Mesenchymal stem cell (in vitro differentiated cells and primary cell): Measurements from ENCODE around the gene RP9.

ENCODE experiments used
- DNase-seq: peaks from one replicate; pipeline ENCODE4 v3.0.0-alpha.2; 2013
- H2AFZ ChIP-seq: one replicate; pipeline ENCODE4 v1.6.1; 2013; ENCODE audit warnings: low read depth, mild to moderate bottlenecking, control low read depth, inconsistent platforms, low read length, moderate library complexity
- H2AK5ac ChIP-seq: 2 replicates; pipeline ENCODE4 v1.6.1; 2013; ENCODE audit warnings: low read length, moderate library complexity, mild to moderate bottlenecking, inconsistent platforms; ENCODE audit not compliant: severe bottlenecking
- H2BK120ac ChIP-seq: one replicate; pipeline ENCODE4 v1.6.1; 2013; ENCODE audit warnings: low read depth, mild to moderate bottlenecking, inconsistent platforms, low read length, moderate library complexity
- H2BK12ac ChIP-seq, 2 experiments: one replicate each; pipeline ENCODE4 v1.6.1; 2013; ENCODE audit warnings: inconsistent platforms in 2 of 2, low read length in 2 of 2, mild to moderate bottlenecking in 2 of 2, moderate library complexity in 2 of 2, control low read depth in 1 of 2
- H2BK15ac ChIP-seq: one replicate; pipeline ENCODE4 v1.6.1; 2013; ENCODE audit warnings: mild to moderate bottlenecking, low read depth, inconsistent platforms; ENCODE audit not compliant: poor library complexity, severe bottlenecking
- H2BK5ac ChIP-seq: 2 replicates; pipeline ENCODE4 v1.6.1; 2013; ENCODE audit warnings: low read depth, mild to moderate bottlenecking, low read length, control low read depth, inconsistent platforms; ENCODE audit not compliant: poor library complexity, severe bottlenecking
- H3K14ac ChIP-seq, 2 experiments: one replicate each; pipeline ENCODE4 v1.6.1; 2013; ENCODE audit warnings: inconsistent platforms in 2 of 2, low read length in 2 of 2, control low read depth in 1 of 2, mild to moderate bottlenecking in 1 of 2, moderate library complexity in 1 of 2
- H3K18ac ChIP-seq, 2 experiments: one replicate each; pipeline ENCODE4 v1.6.1; 2013; ENCODE audit warnings: inconsistent platforms in 2 of 2, low read length in 2 of 2, control low read depth in 1 of 2, low read depth in 1 of 2, mild to moderate bottlenecking in 1 of 2
- H3K23ac ChIP-seq, 2 experiments: one replicate each; pipeline ENCODE4 v1.6.1; 2013; ENCODE audit warnings: inconsistent platforms in 2 of 2, low read length in 2 of 2, mild to moderate bottlenecking in 2 of 2, moderate library complexity in 2 of 2, control low read depth in 1 of 2
- H3K27ac ChIP-seq: 2 replicates; pipeline ENCODE4 v1.5.1; 2013; ENCODE audit warnings: mild to moderate bottlenecking, moderate library complexity, low read length, control low read depth, inconsistent platforms; ENCODE audit not compliant: poor library complexity, severe bottlenecking
- H3K27me3 ChIP-seq, 2 experiments: 2 replicates each; pipeline versions ENCODE4 v1.6.1 to v1.7.0; 2013; ENCODE audit warnings: low read length in 2 of 2, mild to moderate bottlenecking in 2 of 2, moderate library complexity in 2 of 2, control low read depth in 1 of 2, inconsistent platforms in 1 of 2; ENCODE audit not compliant: control insufficient read depth in 1 of 2, insufficient read depth in 1 of 2
- H3K36me3 ChIP-seq, 2 experiments: 2 replicates each; pipeline versions ENCODE4 v1.6.1 to v1.7.0; 2013; ENCODE audit warnings: low read length in 2 of 2, control low read depth in 1 of 2, inconsistent platforms in 1 of 2, low read depth in 1 of 2, mild to moderate bottlenecking in 1 of 2; ENCODE audit not compliant: insufficient read depth in 2 of 2, control insufficient read depth in 1 of 2
- H3K4ac ChIP-seq, 2 experiments: one replicate each; pipeline ENCODE4 v1.6.1; 2013; ENCODE audit warnings: inconsistent platforms in 2 of 2, low read length in 2 of 2, mild to moderate bottlenecking in 2 of 2, moderate library complexity in 2 of 2, control low read depth in 1 of 2, low read depth in 1 of 2
- H3K4me1 ChIP-seq: 2 replicates; pipeline ENCODE4 v1.6.1; 2013; ENCODE audit warnings: low read depth, low read length, control low read depth; ENCODE audit not compliant: control insufficient read depth, insufficient read depth
- H3K4me2 ChIP-seq: 2 replicates; pipeline ENCODE4 v1.6.1; 2013; ENCODE audit warnings: low read length, mild to moderate bottlenecking, inconsistent platforms; ENCODE audit not compliant: poor library complexity, severe bottlenecking
- H3K4me3 ChIP-seq, 2 experiments: 2 replicates each; pipeline versions ENCODE4 v1.5.1 to v1.7.0; 2013; ENCODE audit warnings: low read length in 2 of 2, mild to moderate bottlenecking in 2 of 2, control low read depth in 1 of 2, low read depth in 1 of 2; ENCODE audit not compliant: insufficient read depth in 1 of 2
- H3K79me1 ChIP-seq: replicated peaks from 2 replicates; pipeline ENCODE4 v1.6.1; 2013; ENCODE audit warnings: mild to moderate bottlenecking, control low read depth, low read length, inconsistent platforms; ENCODE audit not compliant: poor library complexity, severe bottlenecking
- H3K9ac ChIP-seq: 2 replicates; pipeline ENCODE4 v1.7.0; 2013; ENCODE audit warnings: mild to moderate bottlenecking, low read length, moderate library complexity
- H3K9me3 ChIP-seq: 2 replicates; pipeline ENCODE4 v1.7.0; 2013; ENCODE audit warnings: mild to moderate bottlenecking, low read length; ENCODE audit not compliant: control insufficient read depth
- H4K8ac ChIP-seq: one replicate; pipeline ENCODE4 v1.6.1; 2013; ENCODE audit warnings: inconsistent platforms, mild to moderate bottlenecking, low read length, moderate library complexity
- H4K91ac ChIP-seq: one replicate; pipeline ENCODE4 v1.6.1; 2013; ENCODE audit warnings: mild to moderate bottlenecking, low read length, inconsistent platforms
- WGBS: methylation state at CpG from one replicate; pipeline ENCODE4 v1.1.7; 2013; ENCODE audit warnings: mixed read lengths; 5-methylcytosine and 5-hydroxymethylcytosine counted together

The RP9 gene

GRCh38 chr7:33061282-33061937, 47.8 kb downstream of the RP9 start:
- WGBS = 58% methylated on average over 2 of the region's 8 CpGs
- DNase-seq = no peak
- no peak overlapping the region for H4K8ac ChIP-seq
- H3K23ac ChIP-seq = no peak overlapping the region
- no peak overlapping the region for H2BK120ac ChIP-seq
- H2BK15ac ChIP-seq = no peak overlapping the region
- H3K36me3 ChIP-seq = peaks cover 0 to 3% of the 10 kb centered on the region in 2 experiments
- H3K27ac ChIP-seq = no peak overlapping the region
- H3K14ac ChIP-seq = no peak overlapping the region
- peaks cover 2% of the 10 kb centered on the region for H3K4me1 ChIP-seq
- H2BK5ac ChIP-seq = no peak overlapping the region
- H3K27me3 ChIP-seq = no peaks in the 10 kb centered on the region
- H4K91ac ChIP-seq = no peak overlapping the region
- no peak overlapping the region for H3K4ac ChIP-seq
- H3K9me3 ChIP-seq = peaks cover 8% of the 10 kb centered on the region
- H3K18ac ChIP-seq = no peak overlapping the region
- no peaks in the 10 kb centered on the region for H3K79me1 ChIP-seq
- H3K9ac ChIP-seq = peak overlapping the region; percentile 93
- H3K4me2 ChIP-seq = peak overlapping the region; percentile 90
- no peak overlapping the region for H2BK12ac ChIP-seq
- no peak overlapping the region for H2AK5ac ChIP-seq
- no peak overlapping the region for H2AFZ ChIP-seq
- H3K4me3 ChIP-seq = peak overlapping the region in 1 of 2 experiments; percentile 91

- Histone ChIP-seq H3K27me3 (no peaks in the 10 kb centered on the region), H2BK5ac (no peak overlapping the region), H2AK5ac (no peak overlapping the region), H2AFZ (no peak overlapping the region), H3K4ac (no peak overlapping the region), H3K79me1 (peaks cover 1% of the 10 kb centered on the region), H3K18ac (no peak overlapping the region), H2BK120ac (no peak overlapping the region), H4K91ac (no peak overlapping the region), H3K4me2 (no peak overlapping the region), H3K9ac (no peak overlapping the region), H3K36me3 (peaks cover 0 to 3% of the 10 kb centered on the region in 2 experiments), H2BK12ac (no peak overlapping the region), H3K23ac (no peak overlapping the region), H3K4me1 (peaks cover 6% of the 10 kb centered on the region), H3K4me3 (no peak overlapping the region), H2BK15ac (no peak overlapping the region), H3K14ac (no peak overlapping the region), H3K27ac (no peak overlapping the region), H4K8ac (no peak overlapping the region), H3K9me3 (no peaks in the 10 kb centered on the region)
- WGBS = 73% methylated on average over 4 of the region's 4 CpGs
- no peak for DNase-seq
Observed at GRCh38 chr7:33059635-33060034, 49.6 kb downstream of the RP9 start.

GRCh38 chr7:33055158-33055557, 54.0 kb downstream of the RP9 start:
- no peak overlapping the region for H3K27ac ChIP-seq
- H3K36me3 ChIP-seq = no peaks in the 10 kb centered on the region
- H3K4me2 ChIP-seq = no peak overlapping the region
- H3K9me3 ChIP-seq = no peaks in the 10 kb centered on the region
- H3K27me3 ChIP-seq = no peaks in the 10 kb centered on the region
- H3K14ac ChIP-seq = no peak overlapping the region
- H2BK5ac ChIP-seq = no peak overlapping the region
- no peak overlapping the region for H2BK15ac ChIP-seq
- 94% methylated on average over 3 of the region's 5 CpGs for WGBS
- peaks cover 8% of the 10 kb centered on the region for H3K4me1 ChIP-seq
- H3K9ac ChIP-seq = no peak overlapping the region
- H2AFZ ChIP-seq = no peak overlapping the region
- no peak overlapping the region for H2AK5ac ChIP-seq
- H4K91ac ChIP-seq = no peak overlapping the region
- DNase-seq = no peak
- H3K18ac ChIP-seq = no peak overlapping the region
- no peak overlapping the region for H3K4ac ChIP-seq
- H3K4me3 ChIP-seq = no peak overlapping the region
- H4K8ac ChIP-seq = no peak overlapping the region
- H3K79me1 ChIP-seq = peaks cover 1% of the 10 kb centered on the region
- no peak overlapping the region for H2BK12ac ChIP-seq
- no peak overlapping the region for H2BK120ac ChIP-seq
- H3K23ac ChIP-seq = no peak overlapping the region

- Histone ChIP-seq H2BK5ac (no peak overlapping the region), H3K36me3 (no peaks in the 10 kb centered on the region), H3K27ac (no peak overlapping the region), H3K4me2 (no peak overlapping the region), H2BK120ac (no peak overlapping the region), H3K4ac (no peak overlapping the region), H2AK5ac (no peak overlapping the region), H3K9ac (no peak overlapping the region), H3K14ac (no peak overlapping the region), H2BK12ac (no peak overlapping the region), H4K91ac (no peak overlapping the region), H3K23ac (no peak overlapping the region), H2BK15ac (no peak overlapping the region), H3K27me3 (no peaks in the 10 kb centered on the region), H3K4me3 (no peak overlapping the region), H3K79me1 (peaks cover 1% of the 10 kb centered on the region), H3K9me3 (no peaks in the 10 kb centered on the region), H3K4me1 (peaks cover 6% of the 10 kb centered on the region), H4K8ac (no peak overlapping the region), H3K18ac (no peak overlapping the region), H2AFZ (no peak overlapping the region)
- 96% methylated on average over 1 of the region's 2 CpGs for WGBS
- DNase-seq = no peak
Observed at GRCh38 chr7:33054261-33054964, 54.8 kb downstream of the RP9 start.
